GM18909 (cell line): Measurements from ENCODE around the gene PSMB11.

ENCODE experiments used
- ATAC-seq: cut with Tn5 transposase; IDR thresholded peaks from one replicate; pipeline ENCODE4 v1.9.1; 2021; ENCODE audit warnings: mild to moderate bottlenecking; ENCODE audit not compliant: unreplicated experiment, poor library complexity

PSMB11 gene

GRCh38 chr14:23074906-23075305, 32.9 kb downstream of the PSMB11 start:
- no peak for ATAC-seq

- ATAC-seq: no peak
These were observed 34.9 kb downstream of the PSMB11 start for GRCh38 chr14:23076785-23077408.

GRCh38 chr14:23077962-23078361, 36.0 kb downstream of the PSMB11 start:
- ATAC-seq: no peak

- ATAC-seq: no peak
These were observed 36.7 kb downstream of the PSMB11 start for GRCh38 chr14:23078692-23079116.

GRCh38 chr14:23079716-23080115, 37.7 kb downstream of the PSMB11 start:
- no peak for ATAC-seq

- ATAC-seq: no peak
These were observed 38.5 kb downstream of the PSMB11 start for GRCh38 chr14:23080474-23080873.

- no peak for ATAC-seq
These were observed 43.4 kb downstream of the PSMB11 start for GRCh38 chr14:23085458-23085857.

- ATAC-seq: no peak
These were observed 44.6 kb downstream of the PSMB11 start for GRCh38 chr14:23086565-23086964.

GRCh38 chr14:23089498-23090253, 47.7 kb downstream of the PSMB11 start:
- ATAC-seq: no peak

GRCh38 chr14:23090254-23090636, 48.2 kb downstream of the PSMB11 start:
- ATAC-seq: no peak

- no peak for ATAC-seq
These were observed 49.5 kb downstream of the PSMB11 start for GRCh38 chr14:23091294-23092225.

- no peak for ATAC-seq
These were observed 51.1 kb downstream of the PSMB11 start for GRCh38 chr14:23093104-23093503.

- ATAC-seq: no peak
These were observed 51.5 kb downstream of the PSMB11 start for GRCh38 chr14:23093526-23093925.
